Gastrocnemius medialis (tissue), 4 donors: ENCODE results near the gene ZBTB7C. TPM values are rescaled to one million over a fixed set of nuclear protein-coding genes. Genes with fewer than 3 reads are reported as not detected.

Experiments
- ATAC-seq, 2 donors: fragments of 150-250 bp; one replicate each; pipeline ENCODE4 v1.9.1; 2016
- DNase-seq, 2 donors: peaks; one replicate each; pipeline ENCODE4 v3.0.0-alpha.2; 2019
- H3K27ac ChIP-seq, 4 donors: fragments of 200-600 bp; sonication (generic); 1 replicate in 1 of 4; 2 replicates in 3 of 4; pipeline ENCODE4 v1.5.1; 2016 to 2018; ENCODE audit warnings: mild to moderate bottlenecking in 2 of 4, moderate library complexity in 1 of 4
- H3K27me3 ChIP-seq, 3 donors: fragments of 200-600 bp; sonication (generic) in 2 of 3; 1 replicate in 1 of 3; 2 replicates in 2 of 3; pipeline versions ENCODE4 v1.5.1 to v1.6.0; 2016 to 2019; ENCODE audit warnings: mild to moderate bottlenecking in 1 of 3, moderate library complexity in 1 of 3
- H3K36me3 ChIP-seq, 2 donors: fragments of 200-600 bp; sonication (generic) in 1 of 2; one replicate each; pipeline ENCODE4 v1.5.1; 2017 to 2018
- H3K4me1 ChIP-seq, 2 donors: fragments of 200-600 bp; sonication (generic) in 1 of 2; one replicate each; pipeline ENCODE4 v1.5.1; 2016 to 2017; ENCODE audit warnings: mild to moderate bottlenecking in 2 of 2
- H3K4me3 ChIP-seq, 4 donors: fragments of 200-600 bp; sonication (generic) in 3 of 4; 1 replicate in 1 of 4; 2 replicates in 3 of 4; pipeline ENCODE4 v1.5.1; 2016 to 2019; ENCODE audit warnings: mild to moderate bottlenecking in 2 of 4
- H3K9me3 ChIP-seq, 3 donors: fragments of 200-600 bp; sonication (generic) in 2 of 3; 1 replicate in 1 of 3; 2 replicates in 2 of 3; pipeline ENCODE4 v1.5.1; 2016 to 2019
- POLR2A ChIP-seq, 2 donors: fragments of 450-650 bp; IDR thresholded peaks; one replicate each; pipeline ENCODE4 v1.6.1; 2017; ENCODE audit warnings: antibody characterized with exemption in 2 of 2, mild to moderate bottlenecking in 2 of 2, moderate library complexity in 2 of 2
- in situ Hi-C, 4 donors: fragments of 200-750 bp; cut with MboI; loops; one replicate each; pipeline versions ENCODE4 v1.15.0 to v1.8.0; 2017; ENCODE audit warnings: low sequenced_read_pairs in 4 of 4
- intact Hi-C: fragments of 100-400 bp; cut with DNase I; formaldehyde crosslinking; loops from one replicate; pipeline ENCODE4 v1.15.1; 2023; ENCODE audit warnings: low total_unique reads
- total RNA-seq, 4 donors: library from RNA; depleted of rRNA; stranded (reverse); fragments of >200 nt; gene quantifications; one replicate each; pipeline versions ENCODE4 v1.1.0 to v1.2.3, GENCODE V29; 2016
- TF ChIP-seq, protein P1 (sequence below), 5 experiments: fragments of 450-650 bp in 3 of 5; fragments of 200-600 bp in 2 of 5; sonication (generic) in 2 of 5; IDR thresholded peaks in 4 of 5; conservative IDR thresholded peaks in 1 of 5; 1 replicate in 4 of 5; 2 replicates in 1 of 5; pipeline ENCODE4 v1.5.1; 2016 to 2019; ENCODE audit warnings: antibody characterized with exemption in 5 of 5, mild to moderate bottlenecking in 3 of 5, moderate library complexity in 3 of 5

ZBTB7C gene
- total RNA-seq, 4 donors from 2014 or later: 0.53 to 12.3 (median 1.1) TPM

DNA sequence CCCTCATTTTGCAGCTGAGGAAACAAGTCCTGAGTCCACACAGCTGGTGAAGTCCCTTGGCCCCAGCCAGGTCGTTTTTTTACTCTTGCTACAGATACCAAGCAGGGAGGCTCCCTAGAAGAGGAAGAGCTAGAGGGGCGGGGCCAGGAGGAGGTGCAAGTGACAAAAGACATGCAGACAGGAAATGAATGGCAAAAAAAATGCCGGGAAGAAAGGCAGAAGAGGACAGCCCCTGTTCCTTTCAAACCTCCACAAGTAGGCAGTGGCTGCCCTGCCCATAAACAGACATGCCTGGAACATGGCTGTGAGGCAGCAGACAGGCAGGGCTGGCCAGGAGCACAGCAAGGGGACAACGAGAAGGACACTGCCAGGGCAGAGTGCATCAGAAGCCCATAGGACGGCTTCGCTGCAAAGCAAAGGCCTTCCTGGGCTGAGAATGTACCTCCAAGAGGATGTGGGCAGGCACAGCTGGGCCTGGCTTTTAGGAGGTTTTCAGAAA, 108.7 kb downstream of the ZBTB7C start:
- no peaks in the 10 kb centered on the region for H3K27me3 ChIP-seq
- peak; percentile 18 to 23 for DNase-seq
- intact Hi-C loops (no loop called here), in situ Hi-C loops (no loop called here)
- no peaks in the 10 kb centered on the region for H3K36me3 ChIP-seq
- H3K27ac ChIP-seq: no peak overlapping the region
- H3K4me1 ChIP-seq: peaks cover 4 to 6% of the 10 kb centered on the region in 2 donors
- no peak for ATAC-seq
- H3K4me3 ChIP-seq: no peak overlapping the region
- H3K9me3 ChIP-seq: no peaks in the 10 kb centered on the region
- TF ChIP-seq, protein P1, sequence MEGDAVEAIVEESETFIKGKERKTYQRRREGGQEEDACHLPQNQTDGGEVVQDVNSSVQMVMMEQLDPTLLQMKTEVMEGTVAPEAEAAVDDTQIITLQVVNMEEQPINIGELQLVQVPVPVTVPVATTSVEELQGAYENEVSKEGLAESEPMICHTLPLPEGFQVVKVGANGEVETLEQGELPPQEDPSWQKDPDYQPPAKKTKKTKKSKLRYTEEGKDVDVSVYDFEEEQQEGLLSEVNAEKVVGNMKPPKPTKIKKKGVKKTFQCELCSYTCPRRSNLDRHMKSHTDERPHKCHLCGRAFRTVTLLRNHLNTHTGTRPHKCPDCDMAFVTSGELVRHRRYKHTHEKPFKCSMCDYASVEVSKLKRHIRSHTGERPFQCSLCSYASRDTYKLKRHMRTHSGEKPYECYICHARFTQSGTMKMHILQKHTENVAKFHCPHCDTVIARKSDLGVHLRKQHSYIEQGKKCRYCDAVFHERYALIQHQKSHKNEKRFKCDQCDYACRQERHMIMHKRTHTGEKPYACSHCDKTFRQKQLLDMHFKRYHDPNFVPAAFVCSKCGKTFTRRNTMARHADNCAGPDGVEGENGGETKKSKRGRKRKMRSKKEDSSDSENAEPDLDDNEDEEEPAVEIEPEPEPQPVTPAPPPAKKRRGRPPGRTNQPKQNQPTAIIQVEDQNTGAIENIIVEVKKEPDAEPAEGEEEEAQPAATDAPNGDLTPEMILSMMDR (IDR thresholded peaks at IDR 0.05 in 4 of 5, conservative IDR thresholded peaks at IDR 0.05 in 1 of 5): no peak
- no peak for TF ChIP-seq POLR2A (IDR thresholded peaks at IDR 0.05)

DNA sequence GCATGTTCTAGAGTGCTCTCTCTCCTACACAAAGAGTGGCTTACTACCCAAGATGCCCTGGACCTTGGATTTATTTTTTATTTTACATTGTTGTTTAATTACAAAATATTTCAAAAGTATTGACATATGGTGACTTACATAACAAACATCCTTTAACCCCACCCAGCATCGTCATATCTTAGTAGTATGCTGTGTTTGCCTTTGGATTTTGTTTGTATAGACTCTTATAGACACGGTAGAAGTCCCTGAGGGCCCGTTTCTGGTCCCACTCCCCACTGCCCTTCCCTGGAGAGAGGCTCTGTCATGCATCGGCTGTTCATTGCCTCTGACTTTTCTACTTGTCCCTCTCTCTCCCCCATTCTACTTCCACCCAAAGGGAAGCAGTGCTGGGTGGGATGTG, 112.0 kb downstream of the ZBTB7C start:
- H3K4me3 ChIP-seq: no peak overlapping the region
- ATAC-seq (no peak), DNase-seq (no peak)
- no peaks in the 10 kb centered on the region for H3K27me3 ChIP-seq
- H3K9me3 ChIP-seq: no peaks in the 10 kb centered on the region
- TF ChIP-seq POLR2A (IDR thresholded peaks at IDR 0.05): no peak
- TF ChIP-seq, protein P1 (IDR thresholded peaks at IDR 0.05 in 4 of 5, conservative IDR thresholded peaks at IDR 0.05 in 1 of 5): no peak
- intact Hi-C loops: loop anchor here (10.0 kb wide), 1 partner anchor 108 kb away; the partner anchor contains the start of gene ZBTB7C
- in situ Hi-C loops: no loop called here
- H3K36me3 ChIP-seq: no peaks in the 10 kb centered on the region
- H3K4me1 ChIP-seq: peaks cover 24 to 29% of the 10 kb centered on the region in 2 donors
- H3K27ac ChIP-seq: no peak overlapping the region

DNA sequence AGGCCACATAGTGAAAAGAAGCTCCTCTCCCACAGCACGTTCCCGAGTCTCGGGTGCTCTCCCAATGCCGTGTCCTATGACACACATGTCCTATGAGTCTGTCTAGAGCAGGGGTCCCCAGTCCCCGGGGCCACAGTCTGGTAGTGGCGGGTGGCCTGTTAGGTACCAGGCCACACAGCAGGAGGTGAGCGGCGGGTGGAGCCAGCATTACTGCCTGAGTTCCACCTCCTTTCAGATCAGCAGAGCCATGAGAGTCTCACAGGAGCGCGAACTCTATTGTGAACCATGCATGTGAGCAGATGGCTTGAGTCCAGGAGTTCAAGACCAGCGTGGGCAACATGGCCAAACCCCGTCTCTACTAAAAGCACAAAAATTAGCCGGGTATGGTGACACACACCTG, 112.6 kb downstream of the ZBTB7C start:
- Histone ChIP-seq H3K4me1 (peaks cover 24 to 29% of the 10 kb centered on the region in 2 donors), H3K36me3 (no peaks in the 10 kb centered on the region), H3K27ac (no peak overlapping the region), H3K9me3 (no peaks in the 10 kb centered on the region), H3K27me3 (no peaks in the 10 kb centered on the region), H3K4me3 (no peak overlapping the region)
- intact Hi-C loops (loop anchor here (10.0 kb wide), 1 partner anchor 108 kb away; the partner anchor contains the start of gene ZBTB7C), in situ Hi-C loops (no loop called here)
- ATAC-seq (no peak), DNase-seq (no peak)
- TF ChIP-seq, protein P1 (IDR thresholded peaks at IDR 0.05 in 4 of 5, conservative IDR thresholded peaks at IDR 0.05 in 1 of 5): no peak
- no peak for TF ChIP-seq POLR2A (IDR thresholded peaks at IDR 0.05)

DNA sequence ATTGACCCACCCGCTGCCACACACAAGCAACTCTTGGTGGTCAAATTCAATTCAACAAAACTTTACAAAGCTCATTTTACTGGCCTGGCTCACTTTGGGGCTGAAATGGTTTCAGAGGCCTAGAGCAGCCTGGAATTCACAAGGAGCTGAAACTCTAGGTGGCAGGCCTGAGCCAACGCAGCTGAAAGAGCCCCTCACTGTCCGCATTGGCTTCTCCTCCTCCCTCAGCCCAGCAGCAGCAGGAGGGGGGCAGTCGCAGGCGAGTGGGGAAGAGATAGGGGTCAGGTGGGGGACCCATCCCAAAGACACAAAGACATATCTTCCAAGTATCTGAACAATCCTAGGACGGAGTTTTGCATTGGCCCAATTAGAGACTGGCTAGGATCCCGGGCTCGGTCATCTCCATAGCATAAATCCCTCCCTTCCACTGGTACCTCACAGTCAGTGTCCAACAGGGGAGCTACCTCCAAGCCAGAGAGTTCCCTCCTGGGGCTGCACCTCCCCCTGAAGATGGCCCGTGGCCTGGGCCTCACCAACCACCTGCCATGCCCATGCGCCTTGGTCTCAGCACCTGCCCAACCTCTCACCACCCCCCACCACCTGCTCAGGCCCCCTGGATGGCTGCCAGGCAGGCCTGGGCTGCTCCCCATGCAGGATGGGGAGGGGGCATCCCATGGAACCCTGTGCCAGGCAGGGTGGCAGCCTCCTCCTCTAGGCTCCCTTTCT, 113.4 kb downstream of the ZBTB7C start:
- in situ Hi-C loops: no loop called here
- no peaks in the 10 kb centered on the region for H3K36me3 ChIP-seq
- intact Hi-C loops: loop anchor here (10.0 kb wide), 1 partner anchor 109 kb away; the partner anchor contains the start of gene ZBTB7C
- no peaks in the 10 kb centered on the region for H3K27me3 ChIP-seq
- peak overlapping the region in 3 of 4 donors; percentile 78 to 84 (median 84) for H3K27ac ChIP-seq
- TF ChIP-seq, protein P1 (IDR thresholded peaks at IDR 0.05 in 4 of 5, conservative IDR thresholded peaks at IDR 0.05 in 1 of 5): peak in 2 of 5 experiments; percentile 13 to 22
- TF ChIP-seq POLR2A (IDR thresholded peaks at IDR 0.05): no peak
- H3K4me1 ChIP-seq: peaks cover 24 to 29% of the 10 kb centered on the region in 2 donors
- H3K4me3 ChIP-seq: no peak overlapping the region
- H3K9me3 ChIP-seq: no peaks in the 10 kb centered on the region
- DNase-seq (no peak), ATAC-seq (no peak)
